Stimulated activated CD8-positive, alpha-beta memory T cell treated with anti-CD3 and anti-CD28 coated beads, Interleukin-2, amount 100 ng/mL, for 48 hours (primary cell): ENCODE results near the gene MAD1L1.
"Not testable (repeated sequence)": the region's sequence is repeated elsewhere in the genome, so short reads cannot be mapped to it uniquely, and the experiment has no call there.

Source experiments
- DNase-seq, 2 donors: peaks; one replicate each; pipeline ENCODE4 v3.0.0-alpha.2; 2020; ENCODE audit warnings: low read depth in 2 of 2

MAD1L1 gene

GRCh38 chr7:1823376-1824150 is 409.2 kb downstream of the MAD1L1 start:
- DNase-seq = no peak

- DNase-seq = no peak
Measured at GRCh38 chr7:1819259-1819841, 413.4 kb downstream of the MAD1L1 start.

GRCh38 chr7:1818575-1819258 is 414.0 kb downstream of the MAD1L1 start:
- DNase-seq = no peak

GRCh38 chr7:1817061-1817712 is 415.6 kb downstream of the MAD1L1 start:
- no peak for DNase-seq

GRCh38 chr7:1816451-1816850 is 416.3 kb downstream of the MAD1L1 start:
- not testable (repeated sequence) for DNase-seq

- DNase-seq = not testable (repeated sequence)
Measured at GRCh38 chr7:1815551-1816281, 417.0 kb downstream of the MAD1L1 start.

GRCh38 chr7:1815051-1815481 is 417.7 kb downstream of the MAD1L1 start:
- no peak for DNase-seq

- no peak for DNase-seq
Measured at GRCh38 chr7:1814089-1814811, 418.5 kb downstream of the MAD1L1 start.

- no peak for DNase-seq
Measured at GRCh38 chr7:1813394-1814088, 419.2 kb downstream of the MAD1L1 start.

- no peak for DNase-seq
Measured at GRCh38 chr7:1812509-1813393, 420.0 kb downstream of the MAD1L1 start.

GRCh38 chr7:1811850-1812508 is 420.8 kb downstream of the MAD1L1 start:
- DNase-seq = no peak

GRCh38 chr7:1810961-1811849 is 421.5 kb downstream of the MAD1L1 start:
- no peak for DNase-seq

GRCh38 chr7:1810521-1810920 is 422.2 kb downstream of the MAD1L1 start:
- DNase-seq = no peak

GRCh38 chr7:1809601-1810258 is 423.0 kb downstream of the MAD1L1 start:
- DNase-seq = no peak

GRCh38 chr7:1809070-1809469 is 423.7 kb downstream of the MAD1L1 start:
- DNase-seq = no peak

- no peak for DNase-seq
Measured at GRCh38 chr7:1807821-1808600, 424.7 kb downstream of the MAD1L1 start.
